Measurements from ENCODE around the gene ADAMTS18.

Gene ADAMTS18

DNA sequence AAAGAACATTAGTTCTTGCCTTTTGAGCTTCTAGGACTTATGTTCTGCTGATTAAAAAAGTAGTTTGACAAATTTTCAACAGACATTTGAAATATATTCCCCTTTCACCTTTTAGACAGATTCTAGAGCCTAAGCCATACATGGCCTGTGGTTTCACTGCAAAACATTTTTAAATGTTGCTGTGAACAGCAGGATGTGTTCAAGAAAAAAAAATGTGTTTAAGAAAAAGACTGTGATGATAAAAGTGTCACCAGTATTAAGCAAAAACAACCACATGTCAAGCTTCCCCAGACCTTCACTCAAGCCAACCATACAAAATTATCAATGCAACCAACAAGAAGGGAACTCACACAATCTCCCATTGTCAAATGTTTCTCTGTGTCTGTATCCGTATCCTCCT is 132.2 kb downstream of the ADAMTS18 start (continued):
- TF ChIP-seq, protein P1, sequence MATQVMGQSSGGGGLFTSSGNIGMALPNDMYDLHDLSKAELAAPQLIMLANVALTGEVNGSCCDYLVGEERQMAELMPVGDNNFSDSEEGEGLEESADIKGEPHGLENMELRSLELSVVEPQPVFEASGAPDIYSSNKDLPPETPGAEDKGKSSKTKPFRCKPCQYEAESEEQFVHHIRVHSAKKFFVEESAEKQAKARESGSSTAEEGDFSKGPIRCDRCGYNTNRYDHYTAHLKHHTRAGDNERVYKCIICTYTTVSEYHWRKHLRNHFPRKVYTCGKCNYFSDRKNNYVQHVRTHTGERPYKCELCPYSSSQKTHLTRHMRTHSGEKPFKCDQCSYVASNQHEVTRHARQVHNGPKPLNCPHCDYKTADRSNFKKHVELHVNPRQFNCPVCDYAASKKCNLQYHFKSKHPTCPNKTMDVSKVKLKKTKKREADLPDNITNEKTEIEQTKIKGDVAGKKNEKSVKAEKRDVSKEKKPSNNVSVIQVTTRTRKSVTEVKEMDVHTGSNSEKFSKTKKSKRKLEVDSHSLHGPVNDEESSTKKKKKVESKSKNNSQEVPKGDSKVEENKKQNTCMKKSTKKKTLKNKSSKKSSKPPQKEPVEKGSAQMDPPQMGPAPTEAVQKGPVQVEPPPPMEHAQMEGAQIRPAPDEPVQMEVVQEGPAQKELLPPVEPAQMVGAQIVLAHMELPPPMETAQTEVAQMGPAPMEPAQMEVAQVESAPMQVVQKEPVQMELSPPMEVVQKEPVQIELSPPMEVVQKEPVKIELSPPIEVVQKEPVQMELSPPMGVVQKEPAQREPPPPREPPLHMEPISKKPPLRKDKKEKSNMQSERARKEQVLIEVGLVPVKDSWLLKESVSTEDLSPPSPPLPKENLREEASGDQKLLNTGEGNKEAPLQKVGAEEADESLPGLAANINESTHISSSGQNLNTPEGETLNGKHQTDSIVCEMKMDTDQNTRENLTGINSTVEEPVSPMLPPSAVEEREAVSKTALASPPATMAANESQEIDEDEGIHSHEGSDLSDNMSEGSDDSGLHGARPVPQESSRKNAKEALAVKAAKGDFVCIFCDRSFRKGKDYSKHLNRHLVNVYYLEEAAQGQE (tag by site-specific recombination; IDR thresholded peaks at IDR 0.05), result no peak
- TF ChIP-seq ZNF433 (tag by site-specific recombination; IDR thresholded peaks at IDR 0.05; ENCODE audit: low read depth) (no peak), GLI2 (tag by site-specific recombination; IDR thresholded peaks at IDR 0.05; ENCODE audit: borderline replicate concordance, low read depth) (no peak), ZNF366 (tag by site-specific recombination; conservative IDR thresholded peaks at IDR 0.05) (no peak)

DNA sequence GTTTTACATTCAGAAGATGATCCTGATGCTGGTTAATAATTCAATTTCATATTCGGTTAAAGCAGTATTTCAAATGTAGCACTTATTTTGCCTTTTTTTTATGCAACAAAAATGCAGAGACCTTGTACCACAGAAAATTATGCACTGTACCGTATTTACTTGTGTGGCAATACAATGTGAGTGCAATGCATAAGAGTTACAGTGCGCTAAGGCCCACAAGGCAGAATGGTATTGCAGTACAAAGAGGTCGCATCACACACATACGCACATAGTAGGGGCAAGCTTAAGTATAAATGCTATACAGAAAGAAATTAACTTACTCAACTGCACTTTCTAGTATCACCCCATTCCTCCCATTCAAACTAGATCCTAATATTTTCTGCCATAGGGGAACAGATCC is 132.6 kb downstream of the ADAMTS18 start:
- Histone ChIP-seq H3K9me3 (ENCODE audit: control insufficient read depth, insufficient read depth, low read depth, low read length) (no peaks in the 10 kb centered on the region), H3K36me3 (ENCODE audit: control insufficient read depth in 2 of 2, insufficient read depth in 1 of 2, low read length in 2 of 2) (no peaks in the 10 kb centered on the region), H3K27ac (ENCODE audit: extremely low read depth, low read depth, low read length) (no peak overlapping the region), H3K4me3 (ENCODE audit: low read depth, low read length) (no peak overlapping the region), H3K4me1 (ENCODE audit: control insufficient read depth, insufficient read depth, low read length) (peaks cover 31% of the 10 kb centered on the region)
- ChIA-PET POLR2A (no interaction called here), CTCF (interaction anchor here (0.6 kb wide), 1 partner anchor 794 kb away, joined by 4 read pairs; no protein-coding TSS in a partner anchor)
- TF ChIP-seq, protein P2, sequence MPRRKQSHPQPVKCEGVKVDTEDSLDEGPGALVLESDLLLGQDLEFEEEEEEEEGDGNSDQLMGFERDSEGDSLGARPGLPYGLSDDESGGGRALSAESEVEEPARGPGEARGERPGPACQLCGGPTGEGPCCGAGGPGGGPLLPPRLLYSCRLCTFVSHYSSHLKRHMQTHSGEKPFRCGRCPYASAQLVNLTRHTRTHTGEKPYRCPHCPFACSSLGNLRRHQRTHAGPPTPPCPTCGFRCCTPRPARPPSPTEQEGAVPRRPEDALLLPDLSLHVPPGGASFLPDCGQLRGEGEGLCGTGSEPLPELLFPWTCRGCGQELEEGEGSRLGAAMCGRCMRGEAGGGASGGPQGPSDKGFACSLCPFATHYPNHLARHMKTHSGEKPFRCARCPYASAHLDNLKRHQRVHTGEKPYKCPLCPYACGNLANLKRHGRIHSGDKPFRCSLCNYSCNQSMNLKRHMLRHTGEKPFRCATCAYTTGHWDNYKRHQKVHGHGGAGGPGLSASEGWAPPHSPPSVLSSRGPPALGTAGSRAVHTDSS (tag by site-specific recombination; IDR thresholded peaks at IDR 0.05), result no peak
- TF ChIP-seq, protein P3, sequence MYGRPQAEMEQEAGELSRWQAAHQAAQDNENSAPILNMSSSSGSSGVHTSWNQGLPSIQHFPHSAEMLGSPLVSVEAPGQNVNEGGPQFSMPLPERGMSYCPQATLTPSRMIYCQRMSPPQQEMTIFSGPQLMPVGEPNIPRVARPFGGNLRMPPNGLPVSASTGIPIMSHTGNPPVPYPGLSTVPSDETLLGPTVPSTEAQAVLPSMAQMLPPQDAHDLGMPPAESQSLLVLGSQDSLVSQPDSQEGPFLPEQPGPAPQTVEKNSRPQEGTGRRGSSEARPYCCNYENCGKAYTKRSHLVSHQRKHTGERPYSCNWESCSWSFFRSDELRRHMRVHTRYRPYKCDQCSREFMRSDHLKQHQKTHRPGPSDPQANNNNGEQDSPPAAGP (tag by site-specific recombination; IDR thresholded peaks at IDR 0.05), result no peak
- TF ChIP-seq ZNF677 (tag by site-specific recombination; IDR thresholded peaks at IDR 0.05), result no peak
- no peak for TF ChIP-seq ZNF530 (tag by site-specific recombination; IDR thresholded peaks at IDR 0.05; ENCODE audit: low read depth)
- no peak for TF ChIP-seq ZNF624 (tag by site-specific recombination; IDR thresholded peaks at IDR 0.05)
- no peak for TF ChIP-seq GLIS1 (tag by site-specific recombination; IDR thresholded peaks at IDR 0.05)
- no peak for TF ChIP-seq WT1 (tag by site-specific recombination; IDR thresholded peaks at IDR 0.05)
- no peak for TF ChIP-seq MYNN (tag by site-specific recombination; IDR thresholded peaks at IDR 0.05; ENCODE audit: borderline replicate concordance)
- no peak for TF ChIP-seq ZNF623 (tag by site-specific recombination; IDR thresholded peaks at IDR 0.05)
- TF ChIP-seq, protein P4, sequence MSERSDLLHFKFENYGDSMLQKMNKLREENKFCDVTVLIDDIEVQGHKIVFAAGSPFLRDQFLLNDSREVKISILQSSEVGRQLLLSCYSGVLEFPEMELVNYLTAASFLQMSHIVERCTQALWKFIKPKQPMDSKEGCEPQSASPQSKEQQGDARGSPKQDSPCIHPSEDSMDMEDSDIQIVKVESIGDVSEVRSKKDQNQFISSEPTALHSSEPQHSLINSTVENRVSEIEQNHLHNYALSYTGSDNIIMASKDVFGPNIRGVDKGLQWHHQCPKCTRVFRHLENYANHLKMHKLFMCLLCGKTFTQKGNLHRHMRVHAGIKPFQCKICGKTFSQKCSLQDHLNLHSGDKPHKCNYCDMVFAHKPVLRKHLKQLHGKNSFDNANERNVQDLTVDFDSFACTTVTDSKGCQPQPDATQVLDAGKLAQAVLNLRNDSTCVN (tag by site-specific recombination; optimal IDR thresholded peaks at IDR 0.05), result no peak
- TF ChIP-seq, protein P5, sequence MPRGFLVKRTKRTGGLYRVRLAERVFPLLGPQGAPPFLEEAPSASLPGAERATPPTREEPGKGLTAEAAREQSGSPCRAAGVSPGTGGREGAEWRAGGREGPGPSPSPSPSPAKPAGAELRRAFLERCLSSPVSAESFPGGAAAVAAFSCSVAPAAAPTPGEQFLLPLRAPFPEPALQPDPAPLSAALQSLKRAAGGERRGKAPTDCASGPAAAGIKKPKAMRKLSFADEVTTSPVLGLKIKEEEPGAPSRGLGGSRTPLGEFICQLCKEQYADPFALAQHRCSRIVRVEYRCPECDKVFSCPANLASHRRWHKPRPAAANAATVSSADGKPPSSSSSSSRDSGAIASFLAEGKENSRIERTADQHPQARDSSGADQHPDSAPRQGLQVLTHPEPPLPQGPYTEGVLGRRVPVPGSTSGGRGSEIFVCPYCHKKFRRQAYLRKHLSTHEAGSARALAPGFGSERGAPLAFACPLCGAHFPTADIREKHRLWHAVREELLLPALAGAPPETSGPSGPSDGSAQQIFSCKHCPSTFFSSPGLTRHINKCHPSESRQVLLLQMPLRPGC (tag by site-specific recombination; IDR thresholded peaks at IDR 0.05), result no peak

Data from HEK293 (cell line).